ENCODE results near the gene CNIH3.

The CNIH3 gene

DNA sequence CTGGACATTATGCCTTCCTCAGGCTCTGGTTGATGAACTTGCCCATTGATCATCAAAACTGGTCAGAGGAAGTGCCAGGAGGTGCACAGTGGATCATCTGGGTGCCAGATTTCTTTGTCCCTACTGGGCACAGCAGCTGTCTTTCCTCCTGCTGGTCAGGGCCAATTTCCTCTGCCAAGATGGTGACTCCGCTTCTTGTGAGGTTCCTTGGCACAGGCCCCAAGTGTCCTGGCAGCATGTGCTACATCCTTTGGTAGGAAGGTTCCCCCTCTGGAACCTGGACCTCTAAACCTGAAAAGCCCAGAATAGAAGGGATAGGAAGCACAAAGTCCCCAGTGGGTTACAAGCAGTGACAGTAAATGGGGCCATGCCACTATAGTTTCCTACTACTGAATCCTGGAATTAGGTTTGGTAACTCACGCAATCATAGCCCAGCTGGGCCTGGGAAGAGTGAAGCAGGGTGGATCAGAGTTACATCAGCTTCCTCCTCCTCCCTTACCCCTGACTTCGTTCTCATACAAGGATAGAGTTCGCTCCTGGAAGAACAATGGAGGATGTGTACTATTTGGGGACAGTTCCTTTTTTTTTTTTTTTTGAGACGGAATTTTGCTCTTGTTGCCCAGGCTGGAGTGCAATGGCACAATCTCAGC, 147.1 kb downstream of the CNIH3 start:
- no peaks in the 10 kb centered on the region for H3K79me2 ChIP-seq (ENCODE audit: control insufficient read depth, low read length)
- no peaks in the 10 kb centered on the region for H3F3A ChIP-seq (ENCODE audit: control insufficient read depth, insufficient read depth)
- no peaks in the 10 kb centered on the region for H4K20me1 ChIP-seq (ENCODE audit: control insufficient read depth, insufficient read depth, low read depth, low read length)
- H3K9me3 ChIP-seq (ENCODE audit: control insufficient read depth, insufficient read depth, low read length): no peaks in the 10 kb centered on the region
- TF ChIP-seq, protein P1, sequence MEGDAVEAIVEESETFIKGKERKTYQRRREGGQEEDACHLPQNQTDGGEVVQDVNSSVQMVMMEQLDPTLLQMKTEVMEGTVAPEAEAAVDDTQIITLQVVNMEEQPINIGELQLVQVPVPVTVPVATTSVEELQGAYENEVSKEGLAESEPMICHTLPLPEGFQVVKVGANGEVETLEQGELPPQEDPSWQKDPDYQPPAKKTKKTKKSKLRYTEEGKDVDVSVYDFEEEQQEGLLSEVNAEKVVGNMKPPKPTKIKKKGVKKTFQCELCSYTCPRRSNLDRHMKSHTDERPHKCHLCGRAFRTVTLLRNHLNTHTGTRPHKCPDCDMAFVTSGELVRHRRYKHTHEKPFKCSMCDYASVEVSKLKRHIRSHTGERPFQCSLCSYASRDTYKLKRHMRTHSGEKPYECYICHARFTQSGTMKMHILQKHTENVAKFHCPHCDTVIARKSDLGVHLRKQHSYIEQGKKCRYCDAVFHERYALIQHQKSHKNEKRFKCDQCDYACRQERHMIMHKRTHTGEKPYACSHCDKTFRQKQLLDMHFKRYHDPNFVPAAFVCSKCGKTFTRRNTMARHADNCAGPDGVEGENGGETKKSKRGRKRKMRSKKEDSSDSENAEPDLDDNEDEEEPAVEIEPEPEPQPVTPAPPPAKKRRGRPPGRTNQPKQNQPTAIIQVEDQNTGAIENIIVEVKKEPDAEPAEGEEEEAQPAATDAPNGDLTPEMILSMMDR (IDR thresholded peaks at IDR 0.05; ENCODE audit: low read depth, low read length, poor library complexity, severe bottlenecking): no peak
- TF ChIP-seq EZH2phosphoT487 (IDR thresholded peaks at IDR 0.05; ENCODE audit: borderline replicate concordance, low read length): no peak
- no peak overlapping the region for H3K4me2 ChIP-seq (ENCODE audit: low read length)
- H3K36me3 ChIP-seq (ENCODE audit: control insufficient read depth, low read length): no peaks in the 10 kb centered on the region
- H3K9me2 ChIP-seq (replicated peaks; ENCODE audit: control insufficient read depth, low read length): no peaks in the 10 kb centered on the region
- no peak overlapping the region for H3K4me3 ChIP-seq (ENCODE audit: low read length)
- no peak overlapping the region for H3K27ac ChIP-seq (ENCODE audit: low read depth, low read length)
- no peaks in the 10 kb centered on the region for H3K27me3 ChIP-seq (ENCODE audit: control insufficient read depth, low read length)
- no peaks in the 10 kb centered on the region for H3K4me1 ChIP-seq (ENCODE audit: control insufficient read depth, low read length)

DNA sequence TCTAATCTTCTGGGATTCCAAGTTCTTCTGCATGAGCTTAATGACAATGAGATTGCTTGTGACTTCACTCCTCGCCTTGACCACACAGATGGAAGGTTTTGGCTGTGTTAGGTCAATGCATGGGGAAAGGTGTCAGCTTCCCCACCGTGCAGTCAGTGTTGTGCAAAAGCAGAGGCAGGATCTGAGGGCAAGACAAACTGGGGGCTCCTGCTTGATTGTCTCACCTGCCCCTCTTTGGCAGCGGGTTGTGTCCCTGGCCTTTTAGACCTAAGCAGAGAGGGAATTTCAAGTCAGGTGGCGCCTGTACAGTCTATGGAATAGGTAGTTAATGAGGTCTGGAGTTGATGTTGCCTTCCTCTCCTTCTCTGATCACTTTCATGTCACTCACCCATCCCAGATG, 150.1 kb downstream of the CNIH3 start:
- H3K4me3 ChIP-seq (ENCODE audit: low read length): no peak overlapping the region
- H3K36me3 ChIP-seq (ENCODE audit: control insufficient read depth, low read length): no peaks in the 10 kb centered on the region
- H3K9me3 ChIP-seq (ENCODE audit: control insufficient read depth, insufficient read depth, low read length): no peaks in the 10 kb centered on the region
- H3K9me2 ChIP-seq (replicated peaks; ENCODE audit: control insufficient read depth, low read length): no peaks in the 10 kb centered on the region
- no peak overlapping the region for H3K4me2 ChIP-seq (ENCODE audit: low read length)
- H3F3A ChIP-seq (ENCODE audit: control insufficient read depth, insufficient read depth): no peaks in the 10 kb centered on the region
- no peaks in the 10 kb centered on the region for H4K20me1 ChIP-seq (ENCODE audit: control insufficient read depth, insufficient read depth, low read depth, low read length)
- H3K4me1 ChIP-seq (ENCODE audit: control insufficient read depth, low read length): no peaks in the 10 kb centered on the region
- no peaks in the 10 kb centered on the region for H3K79me2 ChIP-seq (ENCODE audit: control insufficient read depth, low read length)
- H3K27ac ChIP-seq (ENCODE audit: low read depth, low read length): no peak overlapping the region
- TF ChIP-seq, protein P1 (IDR thresholded peaks at IDR 0.05; ENCODE audit: low read depth, low read length, poor library complexity, severe bottlenecking): no peak
- TF ChIP-seq EZH2phosphoT487 (IDR thresholded peaks at IDR 0.05; ENCODE audit: borderline replicate concordance, low read length): no peak
- no peaks in the 10 kb centered on the region for H3K27me3 ChIP-seq (ENCODE audit: control insufficient read depth, low read length)

DNA sequence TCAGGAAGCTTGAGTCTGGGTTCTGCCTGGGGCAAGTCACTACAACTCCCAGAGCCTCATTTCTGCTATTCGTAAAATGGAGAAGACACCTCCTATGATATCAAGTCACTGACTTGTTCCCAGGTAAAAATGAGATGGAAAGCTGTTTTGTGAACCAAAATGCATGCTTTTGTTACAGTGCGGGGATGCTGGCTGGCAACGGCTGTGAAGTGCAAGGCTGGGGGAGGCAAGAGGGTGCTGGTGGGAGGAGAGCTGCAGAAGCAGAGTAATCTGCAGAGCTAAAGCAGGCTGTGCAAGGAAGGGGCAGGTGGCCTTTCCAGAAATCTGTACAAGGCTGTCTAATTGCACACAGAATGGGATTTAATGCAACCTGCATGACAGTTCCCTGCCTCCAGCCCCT, 150.9 kb downstream of the CNIH3 start:
- Histone ChIP-seq H3K27ac (ENCODE audit: low read depth, low read length) (no peak overlapping the region), H3K4me2 (ENCODE audit: low read length) (no peak overlapping the region), H3K27me3 (ENCODE audit: control insufficient read depth, low read length) (no peaks in the 10 kb centered on the region), H3K9me2 (replicated peaks; ENCODE audit: control insufficient read depth, low read length) (no peaks in the 10 kb centered on the region), H3K4me3 (ENCODE audit: low read length) (no peak overlapping the region), H3K36me3 (ENCODE audit: control insufficient read depth, low read length) (no peaks in the 10 kb centered on the region), H3K9me3 (ENCODE audit: control insufficient read depth, insufficient read depth, low read length) (no peaks in the 10 kb centered on the region), H3K79me2 (ENCODE audit: control insufficient read depth, low read length) (no peaks in the 10 kb centered on the region), H3K4me1 (ENCODE audit: control insufficient read depth, low read length) (no peaks in the 10 kb centered on the region), H3F3A (ENCODE audit: control insufficient read depth, insufficient read depth) (no peaks in the 10 kb centered on the region), H4K20me1 (ENCODE audit: control insufficient read depth, insufficient read depth, low read depth, low read length) (no peaks in the 10 kb centered on the region)
- TF ChIP-seq, protein P1 (IDR thresholded peaks at IDR 0.05; ENCODE audit: low read depth, low read length, poor library complexity, severe bottlenecking): no peak
- TF ChIP-seq EZH2phosphoT487 (IDR thresholded peaks at IDR 0.05; ENCODE audit: borderline replicate concordance, low read length): no peak
